Measurements from ENCODE around the gene ABLIM2. TPM values are rescaled to one million over a fixed set of nuclear protein-coding genes. Genes with fewer than 3 reads are reported as not detected.
A peak's percentile ranks its signal among the peaks of the same experiment; 100 is the strongest.

ABLIM2 gene
- total RNA-seq, 5 donors from 2014 or later (not counting 1 experiment from before 2014, with no cell fraction given) = 2.6 to 7.0 (median 5.5) TPM

DNA sequence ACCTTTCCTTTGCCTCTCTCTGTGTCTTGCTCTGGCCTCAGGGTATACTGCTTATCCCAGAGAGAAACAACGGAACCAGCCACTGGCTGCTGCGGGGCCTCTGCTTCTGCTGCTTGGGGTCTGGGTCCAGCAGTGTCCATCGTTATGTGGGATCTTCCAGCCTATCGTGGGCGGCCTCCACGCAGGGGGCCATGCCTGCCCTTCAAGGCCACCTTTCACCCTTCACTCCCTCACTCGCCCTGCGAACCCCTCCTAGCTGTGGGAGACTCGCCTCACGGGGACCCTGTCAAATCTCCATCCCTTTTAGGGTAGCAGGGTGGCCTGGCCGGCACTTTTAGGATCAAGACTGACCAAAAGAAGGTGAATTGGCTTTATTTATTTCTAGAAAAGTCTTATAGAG, 19.3 kb upstream of the ABLIM2 start:
- DNase-seq (no peak), ATAC-seq (replicated peaks in 1 of 4) (no peak)
- no peaks in the 10 kb centered on the region for H3K4me1 ChIP-seq (ENCODE audit: control insufficient read depth in 1 of 2, extremely low read depth in 1 of 2, insufficient read depth in 2 of 2, low read length in 2 of 2)
- Mint-ChIP-seq H3K27ac (no peak overlapping the region), H3K4me3 (no peak overlapping the region), H3K36me3 (no peaks in the 10 kb centered on the region), H3K9me3 (no peaks in the 10 kb centered on the region), H3K27me3 (no peaks in the 10 kb centered on the region), H3K4me1 (peaks cover 0 to 2% (median 0%) of the 10 kb centered on the region in 3 donors)
- no peaks in the 10 kb centered on the region for H3K36me3 ChIP-seq (ENCODE audit: control insufficient read depth in 2 of 2, extremely low read depth in 1 of 2, insufficient read depth in 1 of 2, low read length in 1 of 2)
- H3K27me3 ChIP-seq (replicated peaks in 1 of 2; ENCODE audit: control insufficient read depth in 2 of 2, extremely low read depth in 1 of 2, insufficient read depth in 2 of 2, low read length in 1 of 2) = peaks cover 0 to 18% of the 10 kb centered on the region in 2 experiments
- ChIA-PET POLR2A (no interaction called here), CTCF (interaction anchor here in 1 of 2 donors (0.9 kb wide), 1 partner anchor 225 kb away, joined by 3 read pairs; no protein-coding TSS in a partner anchor)
- H3K9me3 ChIP-seq = no peaks in the 10 kb centered on the region
- no peak overlapping the region for H3K27ac ChIP-seq (ENCODE audit: low read length)
- 87% methylated on average over 7 of the region's 11 CpGs for WGBS (ENCODE audit: insufficient coverage)
- H3K4me3 ChIP-seq (ENCODE audit: control insufficient read depth in 1 of 2, extremely low read depth in 1 of 2, low read length in 1 of 2) = no peak overlapping the region

DNA sequence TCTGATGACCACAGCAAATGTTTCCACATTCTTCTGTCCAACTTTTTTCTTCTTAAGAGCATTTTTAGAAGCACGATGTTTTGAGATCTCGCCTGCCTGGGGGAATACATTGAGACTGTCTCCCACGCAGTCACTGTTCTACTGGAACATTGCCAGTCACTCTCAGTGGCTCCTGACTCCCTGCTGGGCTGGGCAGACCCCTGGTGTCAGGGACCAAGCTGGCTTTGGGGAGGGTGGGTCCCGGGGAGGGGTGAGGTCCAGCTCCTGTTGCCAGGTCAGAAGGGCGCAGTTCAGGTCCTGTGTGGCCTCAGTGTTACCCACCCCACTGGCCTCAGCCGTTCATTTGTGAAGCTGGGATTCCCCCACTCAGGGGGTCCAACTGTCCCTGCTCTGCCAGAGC, 18.9 kb upstream of the ABLIM2 start:
- Histone ChIP-seq H3K27ac (ENCODE audit: low read length) (no peak overlapping the region), H3K4me3 (ENCODE audit: control insufficient read depth in 1 of 2, extremely low read depth in 1 of 2, low read length in 1 of 2) (no peak overlapping the region), H3K27me3 (replicated peaks in 1 of 2; ENCODE audit: control insufficient read depth in 2 of 2, extremely low read depth in 1 of 2, insufficient read depth in 2 of 2, low read length in 1 of 2) (peaks cover 0 to 18% of the 10 kb centered on the region in 2 experiments), H3K9me3 (no peaks in the 10 kb centered on the region), H3K36me3 (ENCODE audit: control insufficient read depth in 2 of 2, extremely low read depth in 1 of 2, insufficient read depth in 1 of 2, low read length in 1 of 2) (no peaks in the 10 kb centered on the region), H3K4me1 (ENCODE audit: control insufficient read depth in 1 of 2, extremely low read depth in 1 of 2, insufficient read depth in 2 of 2, low read length in 2 of 2) (no peaks in the 10 kb centered on the region)
- DNase-seq (no peak), ATAC-seq (replicated peaks in 1 of 4) (no peak)
- ChIA-PET POLR2A (no interaction called here), CTCF (interaction anchor here (0.5 to 1.8 kb wide), 11 partner anchors 15 to 517 kb away, joined by 3 to 11 read pairs (median 4); partner anchors contain the start of gene SH3TC1 (in 1 of the 2))
- Mint-ChIP-seq H3K27me3 (peaks cover 0 to 1% of the 10 kb centered on the region in 2 donors), H3K4me3 (no peak overlapping the region), H3K9me3 (no peaks in the 10 kb centered on the region), H3K27ac (no peak overlapping the region), H3K36me3 (no peaks in the 10 kb centered on the region), H3K4me1 (peaks cover 0 to 2% (median 0%) of the 10 kb centered on the region in 3 donors)
- WGBS (ENCODE audit: insufficient coverage) = 92% methylated on average over 5 of the region's 6 CpGs

DNA sequence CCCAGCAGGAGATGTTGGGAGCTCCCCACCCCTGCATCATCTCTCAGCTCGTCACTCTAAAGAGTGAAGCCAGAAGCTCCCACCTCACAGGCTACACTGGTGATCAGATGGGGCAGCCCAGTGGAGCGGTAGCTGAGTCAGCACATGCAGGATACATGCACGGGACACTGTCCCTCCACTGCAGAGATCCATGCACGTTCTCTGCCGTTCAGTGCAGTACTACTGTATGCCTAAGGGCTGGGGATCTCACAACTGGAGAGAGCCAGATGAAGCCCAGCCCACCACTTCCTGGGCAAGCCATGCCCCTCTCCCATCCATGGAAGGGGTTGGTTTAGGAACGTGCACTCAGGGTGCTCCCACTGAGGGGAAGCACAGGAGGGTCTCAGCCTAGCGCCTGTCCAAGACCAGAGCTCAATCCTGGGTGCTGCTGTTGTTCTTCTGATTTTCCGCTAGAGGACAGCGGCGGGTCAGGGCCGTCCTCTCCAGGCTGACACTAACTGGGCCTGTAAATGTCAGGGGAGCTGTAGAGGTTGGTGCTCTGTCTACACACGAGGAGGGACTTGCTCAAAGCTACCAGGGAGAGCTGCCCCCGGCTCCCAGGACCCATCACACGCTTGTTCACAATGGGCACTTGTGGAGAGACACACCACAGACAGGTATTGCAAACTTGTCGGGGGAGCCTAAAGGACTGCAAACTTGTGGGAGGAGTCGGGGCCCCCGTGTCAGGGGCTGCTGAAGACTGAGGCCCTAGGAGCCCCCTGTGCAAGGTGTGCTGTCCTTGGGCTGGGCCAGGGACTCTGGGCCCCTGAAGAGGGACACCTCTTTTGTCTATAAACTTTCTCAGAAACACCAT, 18.2 kb upstream of the ABLIM2 start:
- H3K9me3 ChIP-seq = no peaks in the 10 kb centered on the region
- Mint-ChIP-seq H3K9me3 (no peaks in the 10 kb centered on the region), H3K27me3 (peaks cover 0 to 8% of the 10 kb centered on the region in 2 donors), H3K4me3 (no peak overlapping the region), H3K36me3 (no peaks in the 10 kb centered on the region), H3K27ac (no peak overlapping the region), H3K4me1 (peaks cover 0 to 7% (median 2%) of the 10 kb centered on the region in 3 donors)
- peaks cover 0 to 26% of the 10 kb centered on the region in 2 experiments for H3K27me3 ChIP-seq (replicated peaks in 1 of 2; ENCODE audit: control insufficient read depth in 2 of 2, extremely low read depth in 1 of 2, insufficient read depth in 2 of 2, low read length in 1 of 2)
- ATAC-seq (replicated peaks in 1 of 4) (peak; percentile 81 to 97 (median 84)), DNase-seq (peak in 28 of 35 experiments; percentile 16 to 63 (median 38))
- WGBS (ENCODE audit: insufficient coverage) = 25% methylated on average over 14 of the region's 17 CpGs
- H3K27ac ChIP-seq (ENCODE audit: low read length) = no peak overlapping the region
- ChIA-PET POLR2A (no interaction called here), CTCF (interaction anchor here (0.5 to 1.8 kb wide), 15 partner anchors 11 to 516 kb away, joined by 3 to 11 read pairs (median 3); partner anchors contain the start of gene SH3TC1 (in 1 of the 2))
- peaks cover 0 to 6% of the 10 kb centered on the region in 2 experiments for H3K4me1 ChIP-seq (ENCODE audit: control insufficient read depth in 1 of 2, extremely low read depth in 1 of 2, insufficient read depth in 2 of 2, low read length in 2 of 2)
- no peak overlapping the region for H3K4me3 ChIP-seq (ENCODE audit: control insufficient read depth in 1 of 2, extremely low read depth in 1 of 2, low read length in 1 of 2)
- no peaks in the 10 kb centered on the region for H3K36me3 ChIP-seq (ENCODE audit: control insufficient read depth in 2 of 2, extremely low read depth in 1 of 2, insufficient read depth in 1 of 2, low read length in 1 of 2)

DNA sequence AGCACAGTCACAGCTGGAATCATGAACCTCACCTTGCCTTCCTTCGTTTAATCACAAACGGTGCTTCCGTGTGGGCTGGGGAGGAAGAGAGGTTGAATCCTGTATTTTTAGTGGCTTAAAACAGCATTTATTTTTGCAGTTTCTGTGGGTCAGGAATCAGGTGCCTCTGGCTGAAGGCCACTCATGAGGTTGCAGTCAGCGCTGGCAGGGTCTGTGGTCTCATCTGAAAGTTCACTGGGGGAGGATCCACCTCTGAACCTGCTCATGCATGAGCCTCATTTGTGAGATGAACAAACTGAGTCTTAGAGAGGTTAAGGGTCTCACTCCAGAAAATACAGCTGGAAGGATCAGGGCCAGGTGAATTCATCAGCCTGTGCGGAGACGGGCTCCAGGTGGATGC, 17.1 kb upstream of the ABLIM2 start:
- Mint-ChIP-seq H3K27ac (no peak overlapping the region), H3K27me3 (peaks cover 0 to 14% of the 10 kb centered on the region in 2 donors), H3K4me1 (peaks cover 0 to 11% (median 2%) of the 10 kb centered on the region in 3 donors), H3K9me3 (no peaks in the 10 kb centered on the region), H3K4me3 (no peak overlapping the region), H3K36me3 (no peaks in the 10 kb centered on the region)
- Histone ChIP-seq H3K36me3 (ENCODE audit: control insufficient read depth in 2 of 2, extremely low read depth in 1 of 2, insufficient read depth in 1 of 2, low read length in 1 of 2) (no peaks in the 10 kb centered on the region), H3K27ac (ENCODE audit: low read length) (no peak overlapping the region), H3K27me3 (replicated peaks in 1 of 2; ENCODE audit: control insufficient read depth in 2 of 2, extremely low read depth in 1 of 2, insufficient read depth in 2 of 2, low read length in 1 of 2) (peaks cover 0 to 36% of the 10 kb centered on the region in 2 experiments), H3K9me3 (no peaks in the 10 kb centered on the region), H3K4me3 (ENCODE audit: control insufficient read depth in 1 of 2, extremely low read depth in 1 of 2, low read length in 1 of 2) (no peak overlapping the region), H3K4me1 (ENCODE audit: control insufficient read depth in 1 of 2, extremely low read depth in 1 of 2, insufficient read depth in 2 of 2, low read length in 2 of 2) (peaks cover 0 to 6% of the 10 kb centered on the region in 2 experiments)
- ChIA-PET POLR2A (no interaction called here), CTCF (interaction anchor here (1.1 to 1.8 kb wide), 5 partner anchors 14 to 227 kb away, joined by 3 to 11 read pairs (median 6); no protein-coding TSS in a partner anchor)
- WGBS (ENCODE audit: insufficient coverage) = 79% methylated on average over 4 of the region's 6 CpGs
- no peak for DNase-seq
- ATAC-seq (replicated peaks in 1 of 4) = no peak

DNA sequence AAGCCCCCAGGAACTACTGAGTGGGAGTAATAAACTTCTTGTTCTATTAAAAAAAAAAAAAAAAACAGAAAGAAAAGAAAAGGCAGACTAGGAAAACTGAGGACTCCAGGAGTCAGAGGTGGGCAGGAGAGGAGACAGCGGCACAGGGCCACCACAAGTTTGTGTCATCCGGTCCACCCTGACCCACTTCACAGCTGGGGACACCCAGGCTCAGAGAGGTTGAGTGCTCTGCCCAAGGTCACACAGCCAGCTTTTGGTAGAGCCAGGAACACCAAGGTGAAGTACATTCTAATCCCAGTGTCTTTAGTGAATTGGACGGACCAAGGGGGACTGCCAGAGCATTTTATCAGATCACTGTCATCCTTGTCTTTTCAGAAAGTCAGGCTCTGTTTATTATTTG, 16.4 kb upstream of the ABLIM2 start:
- Histone ChIP-seq H3K4me1 (ENCODE audit: control insufficient read depth in 1 of 2, extremely low read depth in 1 of 2, insufficient read depth in 2 of 2, low read length in 2 of 2) (peaks cover 0 to 6% of the 10 kb centered on the region in 2 experiments), H3K27ac (ENCODE audit: low read length) (no peak overlapping the region), H3K4me3 (ENCODE audit: control insufficient read depth in 1 of 2, extremely low read depth in 1 of 2, low read length in 1 of 2) (no peak overlapping the region), H3K27me3 (replicated peaks in 1 of 2; ENCODE audit: control insufficient read depth in 2 of 2, extremely low read depth in 1 of 2, insufficient read depth in 2 of 2, low read length in 1 of 2) (peaks cover 0 to 41% of the 10 kb centered on the region in 2 experiments), H3K9me3 (no peaks in the 10 kb centered on the region), H3K36me3 (ENCODE audit: control insufficient read depth in 2 of 2, extremely low read depth in 1 of 2, insufficient read depth in 1 of 2, low read length in 1 of 2) (no peaks in the 10 kb centered on the region)
- Mint-ChIP-seq H3K4me3 (no peak overlapping the region), H3K27me3 (peaks cover 0 to 19% of the 10 kb centered on the region in 2 donors), H3K9me3 (no peaks in the 10 kb centered on the region), H3K4me1 (peaks cover 0 to 11% (median 2%) of the 10 kb centered on the region in 3 donors), H3K36me3 (no peaks in the 10 kb centered on the region), H3K27ac (no peak overlapping the region)
- DNase-seq = no peak
- ChIA-PET CTCF (interaction anchor here in 1 of 2 donors (1.1 kb wide), 1 partner anchor 39 kb away, joined by 3 read pairs; no protein-coding TSS in a partner anchor), POLR2A (no interaction called here)
- WGBS (ENCODE audit: insufficient coverage) = 100% methylated on average over 2 of the region's 3 CpGs
- no peak for ATAC-seq (replicated peaks in 1 of 4)

DNA sequence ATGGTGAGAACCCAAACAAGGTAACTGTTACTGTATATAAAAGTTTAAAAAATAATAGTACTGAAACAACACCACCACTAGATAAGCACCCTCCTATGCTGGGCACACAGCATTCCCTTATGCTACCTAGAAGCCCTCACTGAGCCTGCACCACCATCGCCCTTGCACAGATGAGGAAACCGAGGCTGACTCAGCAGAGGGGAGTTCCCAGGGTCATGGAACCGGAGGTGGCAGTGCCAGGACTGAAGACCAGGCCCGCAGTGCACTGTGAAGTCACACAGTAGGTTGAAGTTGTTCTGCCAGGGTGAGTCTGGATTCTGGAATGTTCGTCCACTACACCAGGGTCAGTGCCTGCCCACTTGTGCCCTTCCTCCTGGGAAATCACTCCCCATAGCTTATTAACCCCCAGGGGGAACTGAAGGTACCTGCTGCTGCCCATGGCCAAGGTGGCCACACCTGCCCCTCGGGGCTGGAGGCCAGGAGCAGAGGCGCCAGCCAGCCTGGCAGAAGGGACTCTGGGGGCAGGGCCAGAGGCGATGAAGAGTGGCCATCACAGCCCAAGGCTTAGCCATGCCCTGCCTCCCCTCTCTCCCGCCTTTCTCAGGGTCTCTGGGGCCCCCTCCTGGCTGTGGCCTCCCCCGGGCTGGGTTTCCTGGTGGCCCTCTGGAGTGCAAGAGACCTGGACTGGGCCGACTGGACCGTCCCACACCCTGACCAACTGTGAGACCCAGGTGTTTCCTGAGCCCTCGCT, 15.1 kb upstream of the ABLIM2 start:
- H3K4me3 ChIP-seq (ENCODE audit: control insufficient read depth in 1 of 2, extremely low read depth in 1 of 2, low read length in 1 of 2) = no peak overlapping the region
- H3K9me3 ChIP-seq = no peaks in the 10 kb centered on the region
- ATAC-seq (replicated peaks in 1 of 4) = no peak
- no peaks in the 10 kb centered on the region for H3K36me3 ChIP-seq (ENCODE audit: control insufficient read depth in 2 of 2, extremely low read depth in 1 of 2, insufficient read depth in 1 of 2, low read length in 1 of 2)
- no peak overlapping the region for H3K4me3 Mint-ChIP-seq
- ChIA-PET POLR2A (interaction anchor here in 1 of 2 donors (0.7 kb wide), 1 partner anchor 1522 kb away, joined by 4 read pairs; no protein-coding TSS in a partner anchor), CTCF (interaction anchor here in 1 of 2 donors (1.1 kb wide), 1 partner anchor 41 kb away, joined by 3 read pairs; no protein-coding TSS in a partner anchor)
- H3K4me1 ChIP-seq (ENCODE audit: control insufficient read depth in 1 of 2, extremely low read depth in 1 of 2, insufficient read depth in 2 of 2, low read length in 2 of 2) = peaks cover 0 to 6% of the 10 kb centered on the region in 2 experiments
- WGBS (ENCODE audit: insufficient coverage) = 60% methylated on average over 10 of the region's 13 CpGs
- no peak for DNase-seq
- H3K27ac ChIP-seq (ENCODE audit: low read length) = no peak overlapping the region
- H3K9me3 Mint-ChIP-seq = peaks cover 0 to 4% (median 0%) of the 10 kb centered on the region in 3 donors
- peaks cover 0 to 44% of the 10 kb centered on the region in 2 experiments for H3K27me3 ChIP-seq (replicated peaks in 1 of 2; ENCODE audit: control insufficient read depth in 2 of 2, extremely low read depth in 1 of 2, insufficient read depth in 2 of 2, low read length in 1 of 2)
- H3K4me1 Mint-ChIP-seq = peaks cover 0 to 11% (median 2%) of the 10 kb centered on the region in 3 donors
- H3K27ac Mint-ChIP-seq = no peak overlapping the region
- H3K27me3 Mint-ChIP-seq = peaks cover 0 to 22% of the 10 kb centered on the region in 2 donors
- no peaks in the 10 kb centered on the region for H3K36me3 Mint-ChIP-seq
